HepG2 (cell line): Measurements from ENCODE around the gene LRIG1. TPM values are rescaled to one million over a fixed set of nuclear protein-coding genes. Genes with fewer than 3 reads are reported as not detected.

Experiments used
- ARNT2 ChIP-seq: sonication (generic); formaldehyde crosslinking; IDR thresholded peaks from 2 replicates; pipeline ENCODE4 v1.8.0; 2022; ENCODE audit warnings: mild to moderate bottlenecking, low read depth, missing genetic modification reagents, moderate library complexity
- GABPA ChIP-seq, 2 experiments: IDR thresholded peaks; 2 replicates each; pipeline ENCODE4 v1.6.1; 2011 to 2016; ENCODE audit warnings: low read depth in 2 of 2, low read length in 1 of 2, missing biosample characterization in 1 of 2, missing genetic modification characterization in 1 of 2
- GABPB1 ChIP-seq: IDR thresholded peaks from 2 replicates; pipeline ENCODE4 v1.6.1; 2016; ENCODE audit warnings: mild to moderate bottlenecking, missing genetic modification reagents, moderate library complexity, missing compliant biosample characterization
- HINFP ChIP-seq: sonication (generic); formaldehyde crosslinking; IDR thresholded peaks from 2 replicates; pipeline ENCODE4 v1.4.0; 2020; ENCODE audit warnings: low read depth, mild to moderate bottlenecking, missing genetic modification reagents
- HIVEP1 ChIP-seq: sonication (generic); formaldehyde crosslinking; IDR thresholded peaks from 2 replicates; pipeline ENCODE4 v1.4.0; 2020; ENCODE audit warnings: mild to moderate bottlenecking, missing genetic modification reagents
- HOXA5 ChIP-seq: sonication (generic); formaldehyde crosslinking; IDR thresholded peaks from 2 replicates; pipeline ENCODE4 v1.4.0; 2020; ENCODE audit warnings: missing genetic modification reagents
- MEF2D ChIP-seq: sonication (generic); formaldehyde crosslinking; IDR thresholded peaks from 2 replicates; pipeline ENCODE4 v1.5.1; 2020; ENCODE audit warnings: mild to moderate bottlenecking, missing genetic modification reagents
- MTA3 ChIP-seq: sonication (generic); formaldehyde crosslinking; IDR thresholded peaks from 2 replicates; pipeline ENCODE4 v1.4.0; 2020; ENCODE audit warnings: missing genetic modification reagents
- MTF2 ChIP-seq: sonication (generic); formaldehyde crosslinking; IDR thresholded peaks from 2 replicates; pipeline ENCODE4 v1.5.0; 2020; ENCODE audit warnings: missing genetic modification reagents, borderline replicate concordance
- NCOR1 ChIP-seq: fragments of 200-600 bp; sonication (generic); IDR thresholded peaks from 2 replicates; pipeline ENCODE4 v1.7.0; 2017; ENCODE audit warnings: antibody characterized with exemption, low read length, borderline replicate concordance
- RBFOX2 ChIP-seq: fragments of 200-400 bp; formaldehyde crosslinking; IDR thresholded peaks from 2 replicates; pipeline ENCODE4 v1.6.1; 2017; ENCODE audit warnings: low read depth, mild to moderate bottlenecking, low read length
- SNAPC5 ChIP-seq: sonication (generic); formaldehyde crosslinking; IDR thresholded peaks from 2 replicates; pipeline ENCODE4 v1.8.1; 2023; ENCODE audit warnings: mild to moderate bottlenecking, missing genetic modification reagents, borderline replicate concordance
- ZNF510 ChIP-seq: sonication (generic); formaldehyde crosslinking; IDR thresholded peaks from 2 replicates; pipeline ENCODE4 v1.4.0; 2020; ENCODE audit warnings: low read depth, mild to moderate bottlenecking, missing genetic modification reagents
- ZNF564 ChIP-seq: sonication (generic); formaldehyde crosslinking; IDR thresholded peaks from 2 replicates; pipeline ENCODE4 v1.8.1; 2023; ENCODE audit warnings: mild to moderate bottlenecking, missing genetic modification reagents
- ZNF569 ChIP-seq: sonication (generic); formaldehyde crosslinking; IDR thresholded peaks from 2 replicates; pipeline ENCODE4 v1.5.0; 2020; ENCODE audit warnings: mild to moderate bottlenecking, missing genetic modification reagents, moderate library complexity, borderline replicate concordance
- ZNF75D ChIP-seq: sonication (generic); formaldehyde crosslinking; IDR thresholded peaks from 2 replicates; pipeline ENCODE4 v1.8.1; 2023; ENCODE audit warnings: missing genetic modification reagents, mild to moderate bottlenecking, borderline replicate concordance
- ZNF768 ChIP-seq: sonication (generic); formaldehyde crosslinking; IDR thresholded peaks from 2 replicates; pipeline ENCODE4 v1.4.0; 2020; ENCODE audit warnings: missing genetic modification reagents
- ZNF772 ChIP-seq: sonication (generic); formaldehyde crosslinking; IDR thresholded peaks from 2 replicates; pipeline ENCODE4 v1.5.0; 2020; ENCODE audit warnings: mild to moderate bottlenecking, missing genetic modification reagents
- ZNF790 ChIP-seq: sonication (generic); formaldehyde crosslinking; IDR thresholded peaks from 2 replicates; pipeline ENCODE4 v1.8.0; 2022; ENCODE audit warnings: missing genetic modification reagents, mild to moderate bottlenecking, borderline replicate concordance
- ZNF816 ChIP-seq: sonication (generic); formaldehyde crosslinking; IDR thresholded peaks from 2 replicates; pipeline ENCODE4 v1.8.0; 2022; ENCODE audit warnings: missing genetic modification reagents, mild to moderate bottlenecking, borderline replicate concordance
- ZNF839 ChIP-seq: sonication (generic); formaldehyde crosslinking; IDR thresholded peaks from 2 replicates; pipeline ENCODE4 v1.4.0; 2020; ENCODE audit warnings: missing genetic modification reagents, mild to moderate bottlenecking, borderline replicate concordance
- polyA plus RNA-seq, 8 experiments: library from polyadenylated mRNA; depleted of rRNA in 3 of 8; stranded (reverse) in 7 of 8; unstranded in 1 of 8; fragments of >200 nt; fragmentation: Illumina TruSeq in 4 of 8; extraction: Trizol in 4 of 8; gene quantifications; 2 replicates each; pipeline versions ENCODE4 v1.2.1 to v1.2.3, GENCODE V29; 2011 to 2016; ENCODE audit warnings: low read depth in 4 of 8, missing spikeins in 1 of 8, mixed read lengths in 1 of 8; ENCODE audit not compliant: insufficient read depth in 1 of 8
- total RNA-seq, 5 experiments: library from RNA; depleted of rRNA; stranded (reverse); fragments of >200 nt; fragmentation: Illumina TruSeq; extraction: Trizol; gene quantifications; 2 replicates each; pipeline ENCODE4 v1.2.3, GENCODE V29; 2016; ENCODE audit warnings: low read depth in 1 of 5
- TF ChIP-seq, protein P1 (sequence below): sonication (generic); formaldehyde crosslinking; IDR thresholded peaks from 2 replicates; pipeline ENCODE4 v1.5.0; 2020; ENCODE audit warnings: missing genetic modification reagents, mild to moderate bottlenecking, borderline replicate concordance
- TF ChIP-seq, protein P2 (sequence below): sonication (generic); formaldehyde crosslinking; IDR thresholded peaks from 2 replicates; pipeline ENCODE4 v1.4.0; 2020; ENCODE audit warnings: missing genetic modification reagents
- TF ChIP-seq, protein P3 (sequence below): sonication (generic); formaldehyde crosslinking; IDR thresholded peaks from 2 replicates; pipeline ENCODE4 v1.5.0; 2020; ENCODE audit warnings: missing genetic modification reagents

LRIG1 gene
- total and polyA plus RNA-seq, 2 of the 13 experiments (the other 11 are each of a cell fraction or from before 2014, with no cell fraction given) = 17.8 to 24.8 TPM

- TF ChIP-seq, protein P1, sequence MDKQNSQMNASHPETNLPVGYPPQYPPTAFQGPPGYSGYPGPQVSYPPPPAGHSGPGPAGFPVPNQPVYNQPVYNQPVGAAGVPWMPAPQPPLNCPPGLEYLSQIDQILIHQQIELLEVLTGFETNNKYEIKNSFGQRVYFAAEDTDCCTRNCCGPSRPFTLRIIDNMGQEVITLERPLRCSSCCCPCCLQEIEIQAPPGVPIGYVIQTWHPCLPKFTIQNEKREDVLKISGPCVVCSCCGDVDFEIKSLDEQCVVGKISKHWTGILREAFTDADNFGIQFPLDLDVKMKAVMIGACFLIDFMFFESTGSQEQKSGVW (CRISPR knock-in tag) = no peak
- TF ChIP-seq ZNF75D (no peak), SNAPC5 (CRISPR knock-in tag) (no peak), ZNF510 (CRISPR knock-in tag) (no peak), MTA3 (CRISPR knock-in tag) (no peak), ZNF816 (peak; percentile 85), HINFP (CRISPR knock-in tag) (no peak), HIVEP1 (CRISPR knock-in tag) (no peak), RBFOX2 (0 out of 2 replicates have a peak, but pooled peaks have one; percentile 34), ZNF564 (CRISPR knock-in tag) (peak; percentile 95), GABPA (IDR thresholded peaks at IDR 0.05; ENCODE audit: low read depth, low read length) (no peak), GABPA (CRISPR knock-in tag; IDR thresholded peaks at IDR 0.05; ENCODE audit: low read depth) (0 out of 2 replicates have a peak, but pooled peaks have one; percentile 7), MTF2 (CRISPR knock-in tag) (no peak), ARNT2 (CRISPR knock-in tag) (0 out of 2 replicates have a peak, but pooled peaks have one; percentile 40), HOXA5 (0 out of 2 replicates have a peak, but pooled peaks have one; percentile 36), ZNF772 (CRISPR knock-in tag) (no peak), ZNF839 (CRISPR knock-in tag) (no peak), MEF2D (peak; percentile 77; the same call in 1 of the 2 replicates), NCOR1 (peak; percentile 71; the same call in 1 of the 2 replicates), ZNF790 (CRISPR knock-in tag) (no peak), GABPB1 (CRISPR knock-in tag) (no peak), ZNF768 (CRISPR knock-in tag) (no peak), ZNF569 (no peak)
- TF ChIP-seq, protein P2, sequence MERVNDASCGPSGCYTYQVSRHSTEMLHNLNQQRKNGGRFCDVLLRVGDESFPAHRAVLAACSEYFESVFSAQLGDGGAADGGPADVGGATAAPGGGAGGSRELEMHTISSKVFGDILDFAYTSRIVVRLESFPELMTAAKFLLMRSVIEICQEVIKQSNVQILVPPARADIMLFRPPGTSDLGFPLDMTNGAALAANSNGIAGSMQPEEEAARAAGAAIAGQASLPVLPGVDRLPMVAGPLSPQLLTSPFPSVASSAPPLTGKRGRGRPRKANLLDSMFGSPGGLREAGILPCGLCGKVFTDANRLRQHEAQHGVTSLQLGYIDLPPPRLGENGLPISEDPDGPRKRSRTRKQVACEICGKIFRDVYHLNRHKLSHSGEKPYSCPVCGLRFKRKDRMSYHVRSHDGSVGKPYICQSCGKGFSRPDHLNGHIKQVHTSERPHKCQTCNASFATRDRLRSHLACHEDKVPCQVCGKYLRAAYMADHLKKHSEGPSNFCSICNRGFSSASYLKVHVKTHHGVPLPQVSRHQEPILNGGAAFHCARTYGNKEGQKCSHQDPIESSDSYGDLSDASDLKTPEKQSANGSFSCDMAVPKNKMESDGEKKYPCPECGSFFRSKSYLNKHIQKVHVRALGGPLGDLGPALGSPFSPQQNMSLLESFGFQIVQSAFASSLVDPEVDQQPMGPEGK (CRISPR knock-in tag) = peak; percentile 57; the same call in 1 of the 2 replicates
- TF ChIP-seq, protein P3, sequence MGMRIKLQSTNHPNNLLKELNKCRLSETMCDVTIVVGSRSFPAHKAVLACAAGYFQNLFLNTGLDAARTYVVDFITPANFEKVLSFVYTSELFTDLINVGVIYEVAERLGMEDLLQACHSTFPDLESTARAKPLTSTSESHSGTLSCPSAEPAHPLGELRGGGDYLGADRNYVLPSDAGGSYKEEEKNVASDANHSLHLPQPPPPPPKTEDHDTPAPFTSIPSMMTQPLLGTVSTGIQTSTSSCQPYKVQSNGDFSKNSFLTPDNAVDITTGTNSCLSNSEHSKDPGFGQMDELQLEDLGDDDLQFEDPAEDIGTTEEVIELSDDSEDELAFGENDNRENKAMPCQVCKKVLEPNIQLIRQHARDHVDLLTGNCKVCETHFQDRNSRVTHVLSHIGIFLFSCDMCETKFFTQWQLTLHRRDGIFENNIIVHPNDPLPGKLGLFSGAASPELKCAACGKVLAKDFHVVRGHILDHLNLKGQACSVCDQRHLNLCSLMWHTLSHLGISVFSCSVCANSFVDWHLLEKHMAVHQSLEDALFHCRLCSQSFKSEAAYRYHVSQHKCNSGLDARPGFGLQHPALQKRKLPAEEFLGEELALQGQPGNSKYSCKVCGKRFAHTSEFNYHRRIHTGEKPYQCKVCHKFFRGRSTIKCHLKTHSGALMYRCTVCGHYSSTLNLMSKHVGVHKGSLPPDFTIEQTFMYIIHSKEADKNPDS (CRISPR knock-in tag) = no peak
These were observed 37.7 kb downstream of the LRIG1 start (continued) for GRCh38 chr3:66463054-66463631.
